ENCODE measurements around the gene GID4.

Gene GID4

GRCh38 chr17:18106211-18106610 lies 67.0 kb downstream of the GID4 start:
- TF ChIP-seq, protein P1, sequence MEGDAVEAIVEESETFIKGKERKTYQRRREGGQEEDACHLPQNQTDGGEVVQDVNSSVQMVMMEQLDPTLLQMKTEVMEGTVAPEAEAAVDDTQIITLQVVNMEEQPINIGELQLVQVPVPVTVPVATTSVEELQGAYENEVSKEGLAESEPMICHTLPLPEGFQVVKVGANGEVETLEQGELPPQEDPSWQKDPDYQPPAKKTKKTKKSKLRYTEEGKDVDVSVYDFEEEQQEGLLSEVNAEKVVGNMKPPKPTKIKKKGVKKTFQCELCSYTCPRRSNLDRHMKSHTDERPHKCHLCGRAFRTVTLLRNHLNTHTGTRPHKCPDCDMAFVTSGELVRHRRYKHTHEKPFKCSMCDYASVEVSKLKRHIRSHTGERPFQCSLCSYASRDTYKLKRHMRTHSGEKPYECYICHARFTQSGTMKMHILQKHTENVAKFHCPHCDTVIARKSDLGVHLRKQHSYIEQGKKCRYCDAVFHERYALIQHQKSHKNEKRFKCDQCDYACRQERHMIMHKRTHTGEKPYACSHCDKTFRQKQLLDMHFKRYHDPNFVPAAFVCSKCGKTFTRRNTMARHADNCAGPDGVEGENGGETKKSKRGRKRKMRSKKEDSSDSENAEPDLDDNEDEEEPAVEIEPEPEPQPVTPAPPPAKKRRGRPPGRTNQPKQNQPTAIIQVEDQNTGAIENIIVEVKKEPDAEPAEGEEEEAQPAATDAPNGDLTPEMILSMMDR (conservative IDR thresholded peaks at IDR 0.05; ENCODE audit: low read depth, low read length) = no peak
- H3K4me3 ChIP-seq (ENCODE audit: low read depth, low read length) = no peak overlapping the region
- no peak for DNase-seq (ENCODE audit: low read depth)

DNA sequence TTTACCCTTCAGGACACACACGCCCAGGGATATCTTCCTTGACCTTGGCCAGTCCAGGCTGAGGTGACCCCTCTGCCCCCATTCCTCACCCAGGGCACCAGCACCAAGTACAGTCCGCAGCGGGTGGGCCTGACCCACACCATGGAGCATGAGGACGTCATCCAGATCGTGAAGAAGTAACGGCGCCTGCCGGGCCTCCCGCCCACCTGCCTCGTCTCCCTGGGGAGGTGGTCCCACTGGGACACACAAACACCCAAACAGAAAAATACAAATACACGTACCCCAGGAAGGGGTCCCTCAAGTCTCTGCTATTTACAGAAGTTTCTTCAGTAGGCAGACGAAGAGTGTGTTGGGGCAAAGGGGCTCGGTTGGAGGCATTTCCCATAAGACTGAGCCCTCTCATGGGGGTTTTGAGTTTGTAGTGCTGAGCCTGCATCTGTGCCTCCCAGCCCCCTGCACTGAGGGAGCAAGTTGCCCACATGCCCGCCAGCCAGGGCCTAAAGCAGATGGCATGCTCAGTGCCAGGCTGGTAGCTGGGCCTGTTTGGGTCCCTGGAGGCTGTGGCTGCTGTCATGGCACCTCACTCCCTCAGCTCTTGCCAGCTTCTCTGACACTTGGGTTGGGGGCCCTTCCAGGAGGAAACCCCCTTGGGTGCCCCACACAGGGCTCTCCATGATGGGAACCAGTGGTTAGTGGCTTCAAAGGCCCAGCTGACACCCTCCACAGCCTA lies 68.0 kb downstream of the GID4 start:
- TF ChIP-seq, protein P1 (conservative IDR thresholded peaks at IDR 0.05; ENCODE audit: low read depth, low read length) = no peak
- no peak overlapping the region for H3K4me3 ChIP-seq (ENCODE audit: low read depth, low read length)
- no peak for DNase-seq (ENCODE audit: low read depth)

DNA sequence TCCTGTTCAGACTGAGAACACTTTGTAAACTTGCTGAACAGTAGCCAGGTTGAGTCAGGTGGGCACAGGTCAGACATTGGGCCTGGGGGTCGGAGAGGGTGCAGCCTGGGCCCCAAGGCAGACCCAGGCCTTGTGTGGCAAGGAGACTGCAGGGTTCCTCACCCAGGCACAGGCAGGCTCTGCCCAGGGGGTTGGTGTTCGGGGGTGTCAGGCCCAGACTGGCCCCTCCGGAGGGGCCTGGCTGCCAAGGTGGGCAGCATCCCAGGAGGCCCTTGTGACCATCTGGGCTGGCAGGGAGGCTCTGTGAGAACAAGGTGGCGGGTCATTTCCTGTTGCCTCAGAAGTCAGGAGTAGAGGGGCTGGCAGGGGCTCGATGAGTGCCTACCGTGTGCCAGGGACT lies 68.8 kb downstream of the GID4 start:
- DNase-seq (ENCODE audit: low read depth) = no peak
- TF ChIP-seq, protein P1 (conservative IDR thresholded peaks at IDR 0.05; ENCODE audit: low read depth, low read length) = no peak

DNA sequence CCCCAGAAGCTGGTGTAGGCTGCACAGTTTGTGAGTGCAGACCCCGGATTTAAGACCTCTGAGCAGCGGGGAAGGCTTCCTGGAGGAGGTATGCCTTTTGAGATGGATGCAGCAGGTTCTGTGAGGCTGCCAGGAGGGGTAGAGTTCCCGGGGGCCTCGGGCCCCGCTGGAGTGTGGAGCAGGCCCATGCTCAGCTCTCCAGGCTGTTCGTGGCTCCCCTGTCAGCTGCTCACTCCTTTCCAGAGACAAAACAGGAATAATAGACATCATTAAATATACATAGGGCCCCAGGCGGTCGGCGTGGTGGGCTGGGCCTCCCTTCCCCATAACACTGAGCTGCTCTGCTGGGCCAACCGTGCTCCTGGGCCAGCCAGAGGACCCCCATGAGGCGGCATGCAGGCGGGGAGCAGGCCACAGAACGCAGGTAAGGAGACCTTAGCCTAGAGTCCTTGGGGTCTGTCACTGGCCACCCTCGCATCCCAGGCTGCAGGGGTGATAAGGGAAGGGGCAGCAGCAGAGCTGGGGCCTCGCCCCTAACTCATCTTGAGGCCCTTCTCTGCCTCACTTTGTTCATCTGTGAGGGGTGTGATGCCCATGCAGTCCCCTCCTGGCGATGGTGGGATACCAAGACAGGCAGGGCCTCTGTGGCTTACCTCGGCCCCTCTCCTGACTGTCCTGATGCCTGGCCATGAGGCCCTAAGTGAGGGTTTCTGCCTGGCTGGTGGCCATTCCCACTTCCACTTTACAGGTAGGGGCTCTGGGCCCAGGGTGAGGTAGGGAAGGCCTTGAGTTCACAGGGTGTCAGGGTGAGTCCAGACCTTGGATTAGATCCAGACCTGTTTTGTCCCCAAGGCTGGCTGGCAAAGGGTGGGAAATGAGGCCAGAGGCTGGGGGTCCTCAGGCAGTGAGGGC lies 69.4 kb downstream of the GID4 start, which contains the start of gene MYO15A:
Gene MYO15A (plus strand): TSS at position 356 of the 912 bp plus-strand sequence. CDS start 10,045 bp downstream, outside the sequence.
- DNase-seq (ENCODE audit: low read depth) = no peak
- no peak within 1 kb of the TSS for H3K4me3 ChIP-seq (ENCODE audit: low read depth, low read length)
- TF ChIP-seq, protein P1 (conservative IDR thresholded peaks at IDR 0.05; ENCODE audit: low read depth, low read length) = no peak

More for the DNA sequence above, 68.8 kb downstream of the GID4 start:
- H3K4me3 ChIP-seq (ENCODE audit: low read depth, low read length) = no peak overlapping the region

- DNase-seq (ENCODE audit: low read depth) = no peak
- TF ChIP-seq, protein P1 (conservative IDR thresholded peaks at IDR 0.05; ENCODE audit: low read depth, low read length) = no peak
- no peak overlapping the region for H3K4me3 ChIP-seq (ENCODE audit: low read depth, low read length)
Observed at GRCh38 chr17:18109935-18110485, 70.8 kb downstream of the GID4 start.

- no peak overlapping the region for H3K4me3 ChIP-seq (ENCODE audit: low read depth, low read length)
- DNase-seq (ENCODE audit: low read depth) = no peak
- TF ChIP-seq, protein P1 (conservative IDR thresholded peaks at IDR 0.05; ENCODE audit: low read depth, low read length) = no peak
Observed at GRCh38 chr17:18110636-18111145, 71.5 kb downstream of the GID4 start.
